Breast epithelium (tissue), 4 donors: ENCODE measurements around the gene ING4. TPM values are rescaled to one million over a fixed set of nuclear protein-coding genes. Genes with fewer than 3 reads are reported as not detected.

ENCODE experiments used
- DNase-seq, 2 donors: peaks; one replicate each; pipeline ENCODE4 v3.0.0-alpha.2; 2019; ENCODE audit warnings: low spot score in 2 of 2
- H3K27ac ChIP-seq, 2 donors: fragments of 200-600 bp; sonication (generic) in 1 of 2; one replicate each; pipeline ENCODE4 v1.5.1; 2016 to 2019; ENCODE audit warnings: mild to moderate bottlenecking in 1 of 2
- H3K27me3 ChIP-seq, 2 donors: fragments of 200-600 bp; sonication (generic) in 1 of 2; one replicate each; pipeline versions ENCODE4 v1.5.1 to v1.6.0; 2017 to 2019; ENCODE audit warnings: control low read depth in 1 of 2, mild to moderate bottlenecking in 1 of 2
- H3K36me3 ChIP-seq: fragments of 200-600 bp; one replicate; pipeline ENCODE4 v1.5.1; 2019
- H3K4me1 ChIP-seq, 2 donors: fragments of 200-600 bp; sonication (generic); one replicate each; pipeline ENCODE4 v1.5.1; 2016 to 2019; ENCODE audit warnings: control low read depth in 1 of 2
- H3K4me3 ChIP-seq, 3 donors: fragments of 200-600 bp; sonication (generic); 1 replicate in 2 of 3; 2 replicates in 1 of 3; pipeline ENCODE4 v1.5.1; 2016 to 2019; ENCODE audit warnings: mild to moderate bottlenecking in 3 of 3, moderate library complexity in 2 of 3
- H3K9me3 ChIP-seq, 2 donors: fragments of 200-600 bp; sonication (generic) in 1 of 2; one replicate each; pipeline ENCODE4 v1.5.1; 2016 to 2019; ENCODE audit warnings: control low read depth in 1 of 2
- CTCF ChIP-seq, 3 donors: fragments of 450-650 bp; IDR thresholded peaks; one replicate each; pipeline ENCODE4 v1.5.1; 2016 to 2017; ENCODE audit warnings: antibody characterized with exemption in 3 of 3, mild to moderate bottlenecking in 3 of 3, moderate library complexity in 3 of 3
- POLR2A ChIP-seq: fragments of 450-650 bp; IDR thresholded peaks from one replicate; pipeline ENCODE4 v1.6.1; 2016; ENCODE audit warnings: antibody characterized with exemption, mild to moderate bottlenecking, moderate library complexity
- POLR2AphosphoS5 ChIP-seq, 3 donors: sonication (generic); formaldehyde crosslinking; IDR thresholded peaks; one replicate each; pipeline ENCODE4 v1.6.1; 2017; ENCODE audit warnings: antibody characterized with exemption in 3 of 3
- intact Hi-C: fragments of 100-400 bp; cut with DNase I; formaldehyde crosslinking; loops from one replicate; pipeline ENCODE4 v1.15.1; 2023; ENCODE audit warnings: low total_unique reads
- total RNA-seq, 3 donors: library from RNA; depleted of rRNA; stranded (reverse); fragments of >200 nt; gene quantifications; one replicate each; pipeline ENCODE4 v1.1.0, GENCODE V29; 2016

The ING4 gene
- total RNA-seq, 3 donors from 2014 or later, result 51.1 to 74.2 (median 56.3) TPM

- Histone ChIP-seq H3K4me3 (peak within 1 kb of the TSS in 2 of 3 donors; percentile 12), H3K27ac (peak within 1 kb of the TSS; percentile 42 to 52)
Observed at GRCh38 chr12:6635856-6636531, 26.9 kb downstream of the ING4 start, which contains the start of gene LPAR5. TSS of gene LPAR5 (minus strand) at chr12:6635959. CDS start at chr12:6621248, 14,711 bp downstream.

GRCh38 chr12:6635375-6635855 lies 27.5 kb downstream of the ING4 start:
- intact Hi-C loops, result no loop called here
- Histone ChIP-seq H3K4me1 (peaks cover 0 to 6% of the 10 kb centered on the region in 2 donors), H3K36me3 (no peaks in the 10 kb centered on the region), H3K27ac (peak overlapping the region; percentile 12 to 42), H3K9me3 (no peaks in the 10 kb centered on the region), H3K27me3 (no peaks in the 10 kb centered on the region), H3K4me3 (peak overlapping the region in 2 of 3 donors; percentile 12)
- no peak for DNase-seq
- TF ChIP-seq POLR2A, result no peak
- TF ChIP-seq CTCF (IDR thresholded peaks at IDR 0.05), result no peak
- TF ChIP-seq POLR2AphosphoS5 (IDR thresholded peaks at IDR 0.05), result no peak

More at GRCh38 chr12:6635856-6636531, 26.9 kb downstream of the ING4 start, which contains the start of gene LPAR5:
- no peaks in the 10 kb centered on the region for H3K27me3 ChIP-seq
- no peak for TF ChIP-seq CTCF (IDR thresholded peaks at IDR 0.05)
- TF ChIP-seq POLR2AphosphoS5 (IDR thresholded peaks at IDR 0.05), result no peak
- TF ChIP-seq POLR2A, result no peak
- H3K4me1 ChIP-seq, result peaks cover 0 to 6% of the 10 kb centered on the region in 2 donors
- DNase-seq, result no peak
- intact Hi-C loops, result no loop called here
- H3K9me3 ChIP-seq, result no peaks in the 10 kb centered on the region
- no peaks in the 10 kb centered on the region for H3K36me3 ChIP-seq

GRCh38 chr12:6632026-6632983 lies 30.6 kb downstream of the ING4 start:
- TF ChIP-seq POLR2A (no peak), POLR2AphosphoS5 (IDR thresholded peaks at IDR 0.05) (no peak), CTCF (IDR thresholded peaks at IDR 0.05) (no peak)
- H3K4me3 ChIP-seq, result no peak overlapping the region
- no peaks in the 10 kb centered on the region for H3K27me3 ChIP-seq
- H3K4me1 ChIP-seq, result peaks cover 0 to 6% of the 10 kb centered on the region in 2 donors
- intact Hi-C loops, result no loop called here
- no peak for DNase-seq
- H3K36me3 ChIP-seq, result no peaks in the 10 kb centered on the region
- no peaks in the 10 kb centered on the region for H3K9me3 ChIP-seq
- H3K27ac ChIP-seq, result peak overlapping the region; percentile 58 to 76

DNA sequence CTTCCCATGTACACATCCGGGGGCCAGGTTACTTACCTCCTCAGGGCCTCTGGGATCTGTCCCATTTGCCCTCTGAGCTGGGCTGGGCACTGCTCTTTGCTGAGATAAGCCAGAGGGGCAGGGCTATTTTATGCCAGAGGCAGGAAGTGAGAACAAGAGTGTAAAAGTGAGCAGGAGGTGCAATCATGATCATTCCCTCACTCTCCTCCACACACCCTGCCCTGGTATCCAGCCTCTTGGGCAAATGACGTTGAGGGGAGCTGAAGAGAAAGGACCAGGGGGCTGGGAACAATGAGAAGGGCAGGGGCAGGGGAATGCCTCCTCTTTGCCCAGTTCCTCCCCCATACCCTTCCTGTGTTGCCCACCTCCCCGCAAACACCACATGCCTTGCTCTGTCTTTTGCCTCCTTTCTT lies 31.4 kb downstream of the ING4 start:
- Histone ChIP-seq H3K27ac (no peak overlapping the region), H3K27me3 (no peaks in the 10 kb centered on the region), H3K36me3 (no peaks in the 10 kb centered on the region), H3K4me3 (no peak overlapping the region), H3K9me3 (no peaks in the 10 kb centered on the region), H3K4me1 (peaks cover 0 to 6% of the 10 kb centered on the region in 2 donors)
- TF ChIP-seq CTCF (IDR thresholded peaks at IDR 0.05), result no peak
- TF ChIP-seq POLR2AphosphoS5 (IDR thresholded peaks at IDR 0.05), result no peak
- no peak for TF ChIP-seq POLR2A
- no peak for DNase-seq
- intact Hi-C loops, result no loop called here
